Osteoblast (primary cell): Measurements from ENCODE around the gene ERBB4. TPM values are rescaled to one million over a fixed set of nuclear protein-coding genes. Genes with fewer than 3 reads are reported as not detected.

Source experiments
- DNase-seq: peaks from one replicate; pipeline ENCODE4 v3.0.0; 2011; ENCODE audit warnings: low spot score, mixed read lengths; ENCODE audit not compliant: insufficient read length; ENCODE audit errors: missing footprints
- H2AFZ ChIP-seq: 2 replicates; pipeline ENCODE4 v1.6.0; 2011; ENCODE audit warnings: mild to moderate bottlenecking, low read length
- H3K27ac ChIP-seq: 2 replicates; pipeline ENCODE4 v1.5.1; 2011; ENCODE audit warnings: mild to moderate bottlenecking, low read depth, low read length, moderate library complexity
- H3K27me3 ChIP-seq: 2 replicates; pipeline ENCODE4 v1.6.0; 2012; ENCODE audit warnings: mild to moderate bottlenecking, control low read depth, inconsistent platforms, low read length, moderate library complexity; ENCODE audit not compliant: insufficient read depth
- H3K36me3 ChIP-seq: 2 replicates; pipeline ENCODE4 v1.5.1; 2011; ENCODE audit warnings: mild to moderate bottlenecking, low read length, control low read depth, moderate library complexity; ENCODE audit not compliant: insufficient read depth
- H3K4me1 ChIP-seq: 2 replicates; pipeline ENCODE4 v1.5.1; 2011; ENCODE audit warnings: mild to moderate bottlenecking, low read length, control low read depth, moderate library complexity; ENCODE audit not compliant: insufficient read depth
- H3K4me2 ChIP-seq: 2 replicates; pipeline ENCODE4 v1.6.0; 2011; ENCODE audit warnings: mild to moderate bottlenecking, low read length; ENCODE audit not compliant: insufficient read depth
- H3K4me3 ChIP-seq: fragments of 200-600 bp; sonication (generic); 3 replicates; pipeline ENCODE4 v1.5.1; 2012; ENCODE audit warnings: mild to moderate bottlenecking, low read length, inconsistent platforms; ENCODE audit not compliant: insufficient read depth
- H3K79me2 ChIP-seq: 2 replicates; pipeline ENCODE4 v1.6.0; 2012; ENCODE audit warnings: mild to moderate bottlenecking, low read length, control low read depth, inconsistent platforms; ENCODE audit not compliant: insufficient read depth
- H3K9me3 ChIP-seq: 2 replicates; pipeline ENCODE4 v1.5.1; 2011; ENCODE audit warnings: low read depth, low read length, control low read depth
- H4K20me1 ChIP-seq: 2 replicates; pipeline ENCODE4 v1.6.0; 2012; ENCODE audit warnings: mild to moderate bottlenecking, low read length, control low read depth; ENCODE audit not compliant: insufficient read depth
- total RNA-seq: library from RNA; depleted of rRNA; stranded (reverse); fragments of >200 nt; gene quantifications from 2 replicates; pipeline ENCODE4 v1.2.3, GENCODE V29; 2012
- TF ChIP-seq, protein P1 (sequence below): IDR thresholded peaks from 2 replicates; pipeline ENCODE4 v1.5.1; 2011; ENCODE audit warnings: mild to moderate bottlenecking, low read depth, low read length, moderate library complexity; ENCODE audit errors: extremely low read depth

Gene ERBB4
- total RNA-seq, 1 donor: under 0.01 TPM

DNA sequence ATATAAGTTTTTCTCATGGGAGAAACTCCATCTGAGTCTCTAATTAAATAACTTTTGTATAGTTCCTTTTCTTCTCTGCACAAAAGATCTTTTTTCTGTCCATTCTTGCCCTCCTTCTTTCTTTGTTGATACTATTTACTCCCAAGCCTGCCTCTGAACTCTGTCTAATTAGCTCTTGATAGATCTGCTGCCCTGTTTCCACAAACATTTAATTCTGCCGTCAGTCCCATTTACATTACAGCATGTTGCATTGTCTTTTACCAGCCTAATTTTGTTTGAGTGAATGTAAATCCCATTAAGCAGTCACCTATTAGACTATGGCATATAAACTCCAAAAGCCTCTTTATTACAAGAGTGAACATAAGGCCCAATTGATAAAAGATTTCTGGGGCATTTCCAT, 254.4 kb downstream of the ERBB4 start:
- no peak overlapping the region for H2AFZ ChIP-seq
- no peaks in the 10 kb centered on the region for H3K79me2 ChIP-seq
- no peaks in the 10 kb centered on the region for H4K20me1 ChIP-seq
- H3K27ac ChIP-seq: no peak overlapping the region
- no peaks in the 10 kb centered on the region for H3K4me1 ChIP-seq
- no peaks in the 10 kb centered on the region for H3K36me3 ChIP-seq
- no peak overlapping the region for H3K4me2 ChIP-seq
- H3K9me3 ChIP-seq: no peaks in the 10 kb centered on the region
- no peaks in the 10 kb centered on the region for H3K27me3 ChIP-seq
- no peak overlapping the region for H3K4me3 ChIP-seq
- TF ChIP-seq, protein P1, sequence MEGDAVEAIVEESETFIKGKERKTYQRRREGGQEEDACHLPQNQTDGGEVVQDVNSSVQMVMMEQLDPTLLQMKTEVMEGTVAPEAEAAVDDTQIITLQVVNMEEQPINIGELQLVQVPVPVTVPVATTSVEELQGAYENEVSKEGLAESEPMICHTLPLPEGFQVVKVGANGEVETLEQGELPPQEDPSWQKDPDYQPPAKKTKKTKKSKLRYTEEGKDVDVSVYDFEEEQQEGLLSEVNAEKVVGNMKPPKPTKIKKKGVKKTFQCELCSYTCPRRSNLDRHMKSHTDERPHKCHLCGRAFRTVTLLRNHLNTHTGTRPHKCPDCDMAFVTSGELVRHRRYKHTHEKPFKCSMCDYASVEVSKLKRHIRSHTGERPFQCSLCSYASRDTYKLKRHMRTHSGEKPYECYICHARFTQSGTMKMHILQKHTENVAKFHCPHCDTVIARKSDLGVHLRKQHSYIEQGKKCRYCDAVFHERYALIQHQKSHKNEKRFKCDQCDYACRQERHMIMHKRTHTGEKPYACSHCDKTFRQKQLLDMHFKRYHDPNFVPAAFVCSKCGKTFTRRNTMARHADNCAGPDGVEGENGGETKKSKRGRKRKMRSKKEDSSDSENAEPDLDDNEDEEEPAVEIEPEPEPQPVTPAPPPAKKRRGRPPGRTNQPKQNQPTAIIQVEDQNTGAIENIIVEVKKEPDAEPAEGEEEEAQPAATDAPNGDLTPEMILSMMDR: no peak
- DNase-seq: no peak

- no peaks in the 10 kb centered on the region for H3K4me1 ChIP-seq
- H4K20me1 ChIP-seq: no peaks in the 10 kb centered on the region
- H3K36me3 ChIP-seq: no peaks in the 10 kb centered on the region
- no peaks in the 10 kb centered on the region for H3K79me2 ChIP-seq
- no peak overlapping the region for H3K4me2 ChIP-seq
- H3K9me3 ChIP-seq: no peaks in the 10 kb centered on the region
- H2AFZ ChIP-seq: no peak overlapping the region
- no peak overlapping the region for H3K27ac ChIP-seq
- no peak for DNase-seq
- H3K27me3 ChIP-seq: no peaks in the 10 kb centered on the region
- no peak overlapping the region for H3K4me3 ChIP-seq
- TF ChIP-seq, protein P1: no peak
These were observed 255.8 kb downstream of the ERBB4 start for GRCh38 chr2:212282671-212283261.

- Histone ChIP-seq H3K27me3 (no peaks in the 10 kb centered on the region), H2AFZ (no peak overlapping the region), H3K9me3 (no peaks in the 10 kb centered on the region), H3K36me3 (no peaks in the 10 kb centered on the region), H3K4me2 (no peak overlapping the region), H3K4me1 (no peaks in the 10 kb centered on the region), H3K27ac (no peak overlapping the region), H3K79me2 (no peaks in the 10 kb centered on the region), H3K4me3 (no peak overlapping the region), H4K20me1 (no peaks in the 10 kb centered on the region)
- TF ChIP-seq, protein P1: no peak
- DNase-seq: no peak
These were observed 261.8 kb downstream of the ERBB4 start for GRCh38 chr2:212276813-212277212.

DNA sequence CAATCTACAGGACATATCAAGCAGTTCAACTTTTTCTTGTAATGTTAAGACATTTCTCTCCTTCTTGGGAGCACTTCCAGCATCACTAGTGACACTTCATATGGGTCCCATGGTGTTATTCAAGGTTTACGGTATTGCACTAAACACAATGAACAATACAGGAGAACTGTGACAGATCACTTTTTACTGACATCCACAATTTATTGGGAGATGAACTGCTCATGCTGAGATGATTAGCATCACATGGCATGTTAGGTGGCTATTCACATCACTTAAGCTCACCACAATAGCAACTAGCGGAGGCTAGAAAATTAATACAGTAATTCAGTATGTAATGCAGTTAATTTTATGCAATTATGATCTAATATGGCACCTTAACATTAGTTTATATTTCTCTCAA, 264.4 kb downstream of the ERBB4 start:
- Histone ChIP-seq H3K79me2 (no peaks in the 10 kb centered on the region), H3K4me1 (no peaks in the 10 kb centered on the region), H3K4me3 (no peak overlapping the region), H3K36me3 (no peaks in the 10 kb centered on the region), H3K4me2 (no peak overlapping the region), H3K27ac (no peak overlapping the region), H3K27me3 (no peaks in the 10 kb centered on the region), H3K9me3 (no peaks in the 10 kb centered on the region), H2AFZ (no peak overlapping the region), H4K20me1 (no peaks in the 10 kb centered on the region)
- TF ChIP-seq, protein P1: no peak
- DNase-seq: no peak
